A673 (cell line): Measurements from ENCODE around the gene SYVN1. TPM values are rescaled to one million over a fixed set of nuclear protein-coding genes. Genes with fewer than 3 reads are reported as not detected.

Experiments
- BruUV-seq: library from RNA; stranded (reverse); fragments of 400-500 nt; replicated peaks from 2 replicates; lab custom pipeline; 2021; lab: Mats Ljungman, UMichigan
- CTCF ChIA-PET: fragments of 300-600 bp; sonication (Branson Sonifier 250); formaldehyde crosslinking; loops from one replicate; lab custom pipeline; 2022; ENCODE audit warnings: antibody characterized with exemption; lab: Charles Lee
- POLR2A ChIA-PET: fragments of 300-600 bp; sonication (Branson Sonifier 250); formaldehyde crosslinking; loops from one replicate; lab custom pipeline; 2022; ENCODE audit warnings: antibody characterized with exemption; ENCODE audit not compliant: low non-redundant PET; lab: Charles Lee
- DNase-seq: peaks from one replicate; pipeline ENCODE4 v3.0.0-alpha.2; 2015; ENCODE audit warnings: low spot score
- H3K27ac ChIP-seq: fragments of 200-600 bp; sonication (generic); 2 replicates; pipeline ENCODE4 v1.5.1; 2016; ENCODE audit warnings: mixed run types, low read depth, mild to moderate bottlenecking, mixed read lengths, antibody characterized with exemption, low read length; ENCODE audit not compliant: poor library complexity, severe bottlenecking
- H3K27me3 ChIP-seq: fragments of 200-600 bp; sonication (generic); replicated peaks from 2 replicates; pipeline ENCODE4 v1.6.1; 2017; ENCODE audit warnings: mixed run types, low read depth, mild to moderate bottlenecking, mixed read lengths, antibody characterized with exemption, low read length; ENCODE audit not compliant: insufficient read depth, poor library complexity
- H3K36me3 ChIP-seq: fragments of 200-600 bp; sonication (generic); 2 replicates; pipeline ENCODE4 v1.6.1; 2016; ENCODE audit warnings: mixed run types, mild to moderate bottlenecking, mixed read lengths, antibody characterized with exemption, low read length; ENCODE audit not compliant: insufficient read depth, poor library complexity, severe bottlenecking
- H3K4me1 ChIP-seq: fragments of 200-600 bp; sonication (generic); 2 replicates; pipeline ENCODE4 v1.6.1; 2017; ENCODE audit warnings: mixed run types, mild to moderate bottlenecking, mixed read lengths, antibody characterized with exemption, low read length; ENCODE audit not compliant: insufficient read depth, poor library complexity, severe bottlenecking
- H3K4me3 ChIP-seq: fragments of 200-600 bp; sonication (generic); 2 replicates; pipeline ENCODE4 v1.5.1; 2016; ENCODE audit warnings: low read depth, mixed run types, mild to moderate bottlenecking, mixed read lengths, low read length; ENCODE audit not compliant: poor library complexity, severe bottlenecking
- H3K9me3 ChIP-seq: fragments of 200-600 bp; sonication (generic); 2 replicates; pipeline ENCODE4 v1.6.1; 2016; ENCODE audit warnings: mixed run types, low read depth, mild to moderate bottlenecking, mixed read lengths, antibody characterized with exemption, low read length; ENCODE audit not compliant: poor library complexity, severe bottlenecking
- EZH2 ChIP-seq: fragments of 200-600 bp; sonication (generic); IDR thresholded peaks from 2 replicates; pipeline ENCODE4 v1.6.1; 2017; ENCODE audit warnings: borderline replicate concordance, low read depth, mild to moderate bottlenecking, mixed read lengths, antibody characterized with exemption, low read length; ENCODE audit not compliant: poor library complexity, severe bottlenecking
- intact Hi-C: fragments of 100-400 bp; cut with micrococcal nuclease; formaldehyde crosslinking; loops from one replicate; pipeline ENCODE4 v1.10.0; 2022; ENCODE audit not compliant: unreplicated experiment
- total RNA-seq: library from RNA; stranded (reverse); gene quantifications from 2 replicates; pipeline ENCODE4 v1.2.3, GENCODE V29; 2021
- TF ChIP-seq, protein P1 (sequence below): fragments of 300-800, 200-600 bp; sonication (generic); conservative IDR thresholded peaks from 2 replicates; pipeline ENCODE4 v1.5.1; 2017; ENCODE audit warnings: low read depth, mild to moderate bottlenecking, antibody characterized with exemption, low read length, moderate library complexity, mixed read lengths

The SYVN1 gene
- total RNA-seq, 1 experiment from 2014 or later: 48.5 TPM

DNA sequence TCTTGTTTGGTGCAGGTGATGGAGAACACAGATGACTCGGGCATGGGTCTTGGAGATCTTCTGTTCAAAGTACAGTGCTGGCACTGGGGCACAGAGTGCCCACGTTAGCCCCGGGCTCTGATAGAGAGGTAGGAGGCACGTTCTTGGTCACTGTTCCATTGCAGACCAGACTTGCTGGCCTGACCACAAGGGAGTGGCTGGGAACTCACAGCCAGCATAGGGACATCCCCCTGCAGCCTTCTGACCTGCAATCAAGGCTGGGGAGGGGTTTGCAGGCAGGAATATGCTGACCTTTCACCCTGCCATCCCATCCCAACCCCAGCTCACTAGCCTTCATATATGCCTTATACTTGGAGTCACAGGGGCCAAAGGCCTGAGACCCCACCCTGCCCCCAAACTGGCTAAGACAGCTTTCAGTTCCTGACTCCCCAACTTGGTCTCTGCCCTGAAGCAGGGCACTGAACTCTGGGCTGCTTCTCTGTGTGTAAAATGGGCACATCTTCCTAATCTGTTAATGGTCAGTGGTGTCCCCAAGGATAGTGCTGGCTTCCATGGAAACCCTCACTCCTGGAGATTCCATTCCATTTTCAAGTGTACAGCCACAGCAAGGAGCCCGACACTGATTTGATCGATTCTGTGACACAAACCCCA is 7.6 kb downstream of the SYVN1 start:
- no TSS peak for BruUV-seq
- H3K4me3 ChIP-seq: no peak overlapping the region
- no peak overlapping the region for H3K27ac ChIP-seq
- no peak for DNase-seq
- H3K4me1 ChIP-seq: no peaks in the 10 kb centered on the region
- CTCF ChIA-PET: no interaction called here
- no peaks in the 10 kb centered on the region for H3K27me3 ChIP-seq
- POLR2A ChIA-PET: no interaction called here
- TF ChIP-seq EZH2: no peak
- TF ChIP-seq, protein P1, sequence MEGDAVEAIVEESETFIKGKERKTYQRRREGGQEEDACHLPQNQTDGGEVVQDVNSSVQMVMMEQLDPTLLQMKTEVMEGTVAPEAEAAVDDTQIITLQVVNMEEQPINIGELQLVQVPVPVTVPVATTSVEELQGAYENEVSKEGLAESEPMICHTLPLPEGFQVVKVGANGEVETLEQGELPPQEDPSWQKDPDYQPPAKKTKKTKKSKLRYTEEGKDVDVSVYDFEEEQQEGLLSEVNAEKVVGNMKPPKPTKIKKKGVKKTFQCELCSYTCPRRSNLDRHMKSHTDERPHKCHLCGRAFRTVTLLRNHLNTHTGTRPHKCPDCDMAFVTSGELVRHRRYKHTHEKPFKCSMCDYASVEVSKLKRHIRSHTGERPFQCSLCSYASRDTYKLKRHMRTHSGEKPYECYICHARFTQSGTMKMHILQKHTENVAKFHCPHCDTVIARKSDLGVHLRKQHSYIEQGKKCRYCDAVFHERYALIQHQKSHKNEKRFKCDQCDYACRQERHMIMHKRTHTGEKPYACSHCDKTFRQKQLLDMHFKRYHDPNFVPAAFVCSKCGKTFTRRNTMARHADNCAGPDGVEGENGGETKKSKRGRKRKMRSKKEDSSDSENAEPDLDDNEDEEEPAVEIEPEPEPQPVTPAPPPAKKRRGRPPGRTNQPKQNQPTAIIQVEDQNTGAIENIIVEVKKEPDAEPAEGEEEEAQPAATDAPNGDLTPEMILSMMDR: no peak
- intact Hi-C loops: no loop called here
- peaks cover 67% of the 10 kb centered on the region for H3K36me3 ChIP-seq
- no peaks in the 10 kb centered on the region for H3K9me3 ChIP-seq

DNA sequence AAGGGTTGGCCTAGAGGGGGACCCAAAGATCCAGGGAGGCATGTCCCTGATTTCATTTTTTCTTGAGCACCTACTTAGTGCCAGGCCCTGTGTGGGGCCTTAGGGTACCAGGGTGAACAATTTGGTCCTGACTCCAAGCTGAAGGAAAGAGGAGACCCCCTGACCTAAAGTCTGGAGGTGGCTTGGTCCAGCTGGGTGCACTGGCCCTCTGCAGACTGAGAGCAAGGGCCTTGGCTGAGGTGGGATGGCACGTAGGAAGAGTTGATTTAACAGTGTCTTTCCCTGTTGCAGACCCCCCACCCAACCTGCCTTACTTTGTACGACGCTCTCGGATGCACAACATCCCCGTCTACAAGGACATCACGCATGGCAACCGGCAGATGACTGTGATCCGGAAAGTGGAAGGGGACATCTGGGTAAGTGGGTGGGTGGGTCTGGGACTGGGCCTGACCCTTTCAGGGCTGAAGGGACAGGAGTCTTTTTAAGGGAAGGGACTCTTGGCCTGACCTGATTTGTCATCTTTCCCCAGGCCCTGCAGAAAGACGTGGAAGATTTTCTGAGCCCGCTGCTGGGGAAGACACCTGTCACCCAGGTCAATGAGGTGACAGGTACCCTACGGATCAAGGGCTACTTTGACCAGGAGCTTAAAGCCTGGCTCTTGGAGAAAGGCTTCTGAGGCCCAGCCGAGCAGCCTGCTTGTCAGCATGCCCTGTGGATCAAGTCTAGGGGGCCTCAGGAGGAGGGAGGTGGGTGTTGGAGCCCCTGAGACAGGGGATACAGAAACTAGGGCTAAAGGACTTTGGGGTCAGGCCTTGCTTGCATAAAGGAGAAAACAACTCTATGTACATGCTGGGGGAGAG is 8.9 kb downstream of the SYVN1 start:
- DNase-seq: no peak
- Histone ChIP-seq H3K27ac (no peak overlapping the region), H3K27me3 (no peaks in the 10 kb centered on the region), H3K4me1 (peaks cover 10% of the 10 kb centered on the region), H3K4me3 (no peak overlapping the region), H3K9me3 (no peaks in the 10 kb centered on the region), H3K36me3 (peaks cover 64% of the 10 kb centered on the region)
- no TSS peak for BruUV-seq
- ChIA-PET CTCF (no interaction called here), POLR2A (no interaction called here)
- intact Hi-C loops: no loop called here
- no peak for TF ChIP-seq EZH2
- TF ChIP-seq, protein P1: no peak

DNA sequence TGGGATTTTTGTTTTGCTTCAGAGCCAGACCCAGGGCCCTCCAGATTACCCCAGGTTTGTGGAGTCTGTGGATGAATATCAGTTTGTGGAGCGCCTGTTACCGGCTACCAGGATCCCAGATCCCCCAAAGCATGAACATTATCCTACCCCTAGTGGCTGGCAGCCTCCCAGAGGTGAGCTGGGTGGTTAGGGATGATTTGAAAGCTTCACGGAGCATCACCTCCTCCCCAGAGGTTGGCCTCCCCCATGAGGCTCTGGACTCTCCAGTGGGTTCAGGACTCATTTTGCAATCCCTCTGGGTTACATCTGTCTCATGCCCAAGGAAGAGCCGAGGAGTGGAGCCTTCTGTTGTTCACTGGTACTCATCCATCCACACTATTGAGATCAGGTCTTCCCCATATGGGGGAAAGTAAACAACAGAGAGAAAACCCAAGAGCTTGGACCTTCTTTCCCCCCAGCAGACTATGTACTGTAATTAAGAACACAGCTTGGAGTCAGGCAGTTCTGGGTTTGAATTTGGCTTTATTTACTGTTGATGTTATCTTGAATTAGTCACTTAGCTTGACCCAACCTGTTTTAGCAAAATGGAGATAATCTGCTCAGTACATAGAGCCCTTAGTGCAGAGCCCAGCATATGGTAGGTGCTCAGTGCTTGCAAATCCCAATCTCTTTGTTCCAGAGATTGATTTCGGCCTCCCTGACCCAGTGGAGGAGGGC is 9.7 kb downstream of the SYVN1 start:
- Histone ChIP-seq H3K9me3 (no peaks in the 10 kb centered on the region), H3K27ac (no peak overlapping the region), H3K4me1 (peaks cover 10% of the 10 kb centered on the region), H3K4me3 (no peak overlapping the region), H3K36me3 (peaks cover 65% of the 10 kb centered on the region), H3K27me3 (no peaks in the 10 kb centered on the region)
- TF ChIP-seq, protein P1: no peak
- TF ChIP-seq EZH2: no peak
- ChIA-PET CTCF (no interaction called here), POLR2A (no interaction called here)
- BruUV-seq: TSS peak; percentile 4
- DNase-seq: no peak
- intact Hi-C loops: no loop called here
